Stimulated activated CD8-positive, alpha-beta memory T cell treated with anti-CD3 and anti-CD28 coated beads, Interleukin-12 subunit alpha, Interleukin-12 subunit beta, amount 100 ng/mL, for 4 hours (primary cell): ENCODE results near the gene PAPPA2.

Experiments
- DNase-seq: peaks from one replicate; pipeline ENCODE4 v3.0.0-alpha.2; 2020; ENCODE audit warnings: low read depth

The PAPPA2 gene

GRCh38 chr1:176803042-176803441 lies 340.1 kb downstream of the PAPPA2 start:
- DNase-seq = no peak

- DNase-seq = no peak
Observed at GRCh38 chr1:176803596-176803995, 340.6 kb downstream of the PAPPA2 start.

GRCh38 chr1:176809292-176809691 lies 346.3 kb downstream of the PAPPA2 start:
- DNase-seq = no peak

DNA sequence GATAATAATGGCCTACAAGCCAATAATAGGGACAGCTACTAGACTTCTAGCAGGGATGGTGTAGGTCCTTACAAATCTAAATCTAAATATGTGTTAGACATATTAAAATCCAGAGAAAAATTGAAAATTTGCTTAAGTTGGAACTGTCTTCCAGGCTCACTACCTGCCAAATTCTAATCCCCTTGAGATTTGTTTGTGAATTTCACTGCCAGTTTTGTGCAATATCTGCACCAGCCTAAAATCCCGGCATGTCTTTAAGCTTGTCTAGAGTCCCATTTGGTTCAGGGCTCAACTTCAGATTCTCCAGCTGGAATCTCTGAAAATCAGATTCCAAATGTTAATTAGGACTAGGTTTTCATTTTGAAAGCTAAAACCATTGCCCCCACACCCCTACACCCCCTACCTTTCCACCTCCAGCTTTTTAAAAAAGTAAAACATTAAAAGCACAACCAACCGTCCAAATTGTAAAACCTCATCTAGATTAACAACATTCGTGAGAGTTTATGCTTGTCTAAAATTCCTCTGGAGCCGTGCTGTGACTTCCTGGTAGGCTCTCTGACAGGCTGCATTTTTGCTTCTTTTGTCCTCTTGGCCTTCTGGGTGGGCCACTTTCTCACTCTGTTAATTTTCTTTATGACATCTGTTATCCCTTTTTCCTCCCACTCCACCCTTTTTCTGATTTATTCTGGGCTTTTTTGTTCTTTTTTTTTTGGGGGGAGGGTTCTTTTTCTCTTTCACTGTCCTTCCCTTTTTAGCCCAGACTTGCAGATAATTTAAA lies 348.7 kb downstream of the PAPPA2 start:
- no peak for DNase-seq

DNA sequence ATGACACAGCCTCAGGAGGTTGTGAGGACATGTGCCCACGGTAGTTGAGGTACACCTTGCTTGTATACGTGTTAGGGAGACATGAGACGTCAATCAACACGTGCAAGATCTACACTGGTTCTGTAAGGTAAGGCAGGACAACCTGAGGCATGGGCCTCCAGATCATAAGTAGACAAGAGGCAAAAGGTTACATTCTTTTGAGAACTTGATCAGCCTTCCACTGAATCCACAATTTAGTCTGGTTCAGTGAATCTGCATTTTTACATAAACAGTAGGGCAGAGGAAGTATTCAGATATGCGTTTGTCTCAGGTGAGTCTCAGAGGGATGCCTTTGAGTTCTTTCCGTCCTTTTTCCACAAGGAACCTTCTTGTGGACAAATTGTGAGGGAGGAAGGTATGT lies 352.6 kb downstream of the PAPPA2 start:
- no peak for DNase-seq

- DNase-seq = no peak
Observed at GRCh38 chr1:176816232-176816631, 353.3 kb downstream of the PAPPA2 start.

DNA sequence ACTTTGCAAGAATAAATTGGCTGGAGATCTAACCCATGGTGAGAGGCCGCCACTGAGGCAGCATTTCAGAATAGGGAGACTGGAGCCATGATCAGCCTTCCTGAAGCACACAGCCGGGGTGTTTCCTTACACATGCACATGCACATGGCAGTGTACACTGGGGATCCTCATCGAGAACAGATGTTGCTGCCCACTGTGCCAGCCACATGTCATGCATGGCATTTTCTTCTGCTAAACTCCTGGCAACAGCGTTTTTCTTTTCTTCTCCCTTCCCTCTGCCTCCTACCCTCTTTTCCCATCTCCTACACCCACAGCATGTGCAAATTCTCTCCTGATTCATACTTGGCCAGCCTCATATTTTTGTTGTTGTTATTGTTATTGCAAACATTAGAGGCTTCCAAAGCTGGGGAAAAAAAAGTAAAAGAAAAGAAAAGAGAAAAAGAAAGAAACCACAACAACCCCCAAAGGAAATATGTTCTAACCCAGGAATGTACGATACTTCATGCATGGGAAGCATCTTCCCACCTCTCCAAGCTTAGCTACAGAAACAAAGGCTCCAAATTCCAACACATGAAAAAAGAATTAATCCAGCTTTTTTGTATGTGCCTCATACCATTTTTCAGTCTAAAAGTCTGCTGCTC lies 357.5 kb downstream of the PAPPA2 start:
- no peak for DNase-seq

DNA sequence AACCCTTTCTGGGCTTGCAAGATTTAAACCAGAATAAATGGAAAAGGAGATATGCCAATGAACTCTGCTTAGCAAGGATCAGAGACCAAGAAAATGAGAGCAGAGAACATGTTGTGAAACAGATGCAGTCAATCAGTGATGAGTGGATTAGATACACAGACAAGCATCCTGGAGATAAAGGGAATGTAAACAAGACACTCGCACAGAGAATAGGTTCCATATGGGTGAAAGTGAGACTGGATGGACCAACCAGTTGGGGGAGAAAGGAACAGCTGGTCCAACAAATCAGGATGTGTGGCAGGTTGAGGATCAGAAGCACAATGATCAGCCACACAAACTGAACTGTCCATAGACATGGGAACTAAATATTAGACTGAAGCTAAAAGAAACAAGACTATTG lies 363.3 kb downstream of the PAPPA2 start:
- no peak for DNase-seq

DNA sequence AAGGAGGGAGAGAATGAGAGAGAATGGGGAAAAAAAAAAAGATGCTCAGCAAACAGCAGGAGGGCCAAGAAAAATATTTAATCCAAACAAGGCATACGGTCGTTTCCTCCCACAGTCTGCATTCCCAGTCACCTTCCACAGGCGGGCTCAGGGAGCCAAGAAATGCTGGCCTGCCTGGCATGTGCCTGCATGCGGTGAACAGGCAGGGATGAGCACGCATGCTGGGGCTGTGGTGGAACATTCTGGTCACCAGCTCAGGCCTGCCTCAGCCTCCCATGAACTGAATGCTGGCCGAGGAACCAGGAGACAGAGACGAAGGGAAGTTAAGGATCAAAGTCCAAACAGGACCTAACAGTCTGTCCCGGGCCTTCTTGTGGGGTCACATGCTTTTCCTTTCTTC lies 366.3 kb downstream of the PAPPA2 start:
- no peak for DNase-seq

DNA sequence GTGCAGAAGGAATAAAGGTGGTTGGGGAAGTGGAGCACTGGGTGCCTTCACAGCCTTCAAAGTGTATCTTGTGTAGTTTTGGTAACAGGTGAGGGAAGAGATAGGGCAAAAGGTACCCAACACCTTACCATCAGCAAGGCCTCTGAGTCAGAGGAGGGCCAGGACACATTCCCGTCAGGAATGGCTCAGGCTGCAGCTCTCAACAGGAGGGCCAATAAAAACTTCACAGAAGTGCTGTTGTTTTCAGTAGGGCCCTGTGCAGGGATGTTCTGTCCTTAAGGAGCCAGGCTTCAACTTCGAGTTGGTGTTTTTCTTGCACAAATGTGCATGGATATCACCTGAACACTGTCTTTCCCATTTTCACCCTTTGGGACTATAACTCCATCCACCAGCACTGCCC lies 368.2 kb downstream of the PAPPA2 start:
- DNase-seq = no peak

GRCh38 chr1:176837708-176838107 lies 374.7 kb downstream of the PAPPA2 start:
- DNase-seq = no peak

GRCh38 chr1:176838276-176838995 lies 375.5 kb downstream of the PAPPA2 start:
- no peak for DNase-seq

- DNase-seq = no peak
Observed at GRCh38 chr1:176839216-176839615, 376.2 kb downstream of the PAPPA2 start.

GRCh38 chr1:176841238-176841637 lies 378.3 kb downstream of the PAPPA2 start:
- DNase-seq = no peak

GRCh38 chr1:176843352-176844297 lies 380.6 kb downstream of the PAPPA2 start:
- no peak for DNase-seq

GRCh38 chr1:176847052-176847451 lies 384.1 kb downstream of the PAPPA2 start:
- DNase-seq = no peak

- DNase-seq = no peak
Observed at GRCh38 chr1:176849281-176849680, 386.3 kb downstream of the PAPPA2 start.

DNA sequence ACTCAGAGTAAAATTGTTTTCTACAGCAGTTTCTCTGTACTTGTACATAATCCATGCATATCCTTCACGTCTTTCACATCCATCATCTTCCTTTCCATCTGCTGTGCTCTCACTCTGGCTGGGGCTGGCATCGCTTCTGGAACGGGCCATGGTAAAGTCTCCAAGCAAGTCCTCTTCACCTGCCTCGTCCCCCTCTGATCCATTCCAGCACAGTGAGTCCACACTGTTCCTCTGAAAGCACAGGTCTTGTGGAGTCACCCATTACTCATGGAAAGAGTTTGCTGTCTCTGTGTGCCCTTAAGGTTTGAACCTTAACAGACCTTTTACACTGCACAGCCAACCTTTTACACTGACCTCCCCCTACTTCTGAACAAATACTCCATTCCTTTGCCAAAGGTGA lies 387.9 kb downstream of the PAPPA2 start:
- DNase-seq = no peak

GRCh38 chr1:176852124-176852523 lies 389.1 kb downstream of the PAPPA2 start:
- DNase-seq = no peak

GRCh38 chr1:176853503-176853902 lies 390.5 kb downstream of the PAPPA2 start:
- DNase-seq = no peak

DNA sequence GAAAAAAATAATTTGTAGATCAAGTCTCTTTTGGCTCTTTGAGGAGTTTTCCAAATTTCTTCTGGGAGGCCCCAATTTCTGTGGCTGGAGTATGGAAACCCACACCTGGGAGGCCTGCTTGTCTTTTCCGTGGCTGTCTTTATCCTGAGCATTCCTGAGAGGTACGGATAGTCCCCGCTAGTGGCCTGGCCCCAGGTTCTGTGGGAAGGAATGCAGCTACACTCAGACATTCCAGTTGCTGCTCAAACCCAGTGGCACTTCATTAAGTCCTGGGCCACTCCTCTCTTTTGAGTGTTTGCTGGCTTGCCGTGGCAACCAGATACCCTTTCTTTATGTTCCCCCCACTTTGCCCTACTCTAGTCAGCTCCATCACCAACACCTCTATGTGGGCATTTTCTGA lies 391.1 kb downstream of the PAPPA2 start:
- no peak for DNase-seq
